Activated CD4-positive, alpha-beta memory T cell treated with anti-CD3 and anti-CD28 coated beads, Interleukin-2, amount 10 ng/mL, durations not matched to agents 7 days and 5 days (primary cell): ENCODE data around the gene POTEC. TPM values are rescaled to one million over a fixed set of nuclear protein-coding genes. Genes with fewer than 3 reads are reported as not detected.
"Not testable (repeated sequence)": the region's sequence is repeated elsewhere in the genome, so short reads cannot be mapped to it uniquely, and the experiment has no call there.

ENCODE experiments used
- CTCF ChIA-PET: fragments of 350-600 bp; sonication (Branson Sonifier 250); formaldehyde crosslinking; loops from one replicate; lab custom pipeline; 2021; ENCODE audit warnings: antibody characterized with exemption, inconsistent platforms; lab: Charles Lee
- POLR2A ChIA-PET: fragments of 350-600 bp; sonication (Branson Sonifier 250); formaldehyde crosslinking; loops from one replicate; lab custom pipeline; 2021; ENCODE audit warnings: antibody characterized with exemption; lab: Charles Lee
- DNase-seq: peaks from one replicate; pipeline ENCODE4 v3.0.0-alpha.2; 2020
- H3K27ac Mint-ChIP-seq: one replicate; pipeline ENCODE4 v1.8.0; 2021; ENCODE audit warnings: mild to moderate bottlenecking, mixed read lengths
- H3K27me3 Mint-ChIP-seq: one replicate; pipeline ENCODE4 v1.8.0; 2021; ENCODE audit warnings: mixed read lengths
- H3K36me3 Mint-ChIP-seq: one replicate; pipeline ENCODE4 v1.8.0; 2021; ENCODE audit warnings: low read depth, mixed read lengths
- H3K4me1 Mint-ChIP-seq: one replicate; pipeline ENCODE4 v1.8.0; 2021; ENCODE audit warnings: mixed read lengths
- H3K4me3 Mint-ChIP-seq: one replicate; pipeline ENCODE4 v1.8.0; 2021; ENCODE audit warnings: mild to moderate bottlenecking, mixed read lengths
- H3K9me3 Mint-ChIP-seq: one replicate; pipeline ENCODE4 v1.8.0; 2021; ENCODE audit warnings: mixed read lengths
- total RNA-seq, 2 experiments: library from RNA; stranded (reverse); gene quantifications; one replicate each; pipeline ENCODE4 v1.2.3, GENCODE V29; 2021

Gene POTEC
- total RNA-seq, result not detected

- CTCF ChIA-PET, H3K4me1 Mint-ChIP-seq, H3K9me3 Mint-ChIP-seq, POLR2A ChIA-PET, H3K27ac Mint-ChIP-seq, H3K4me3 Mint-ChIP-seq, H3K27me3 Mint-ChIP-seq, H3K36me3 Mint-ChIP-seq, DNase-seq: not testable (repeated sequence)
Observed at GRCh38 chr18:14543446-14543964, at the start of gene POTEC. TSS of gene POTEC (minus strand) at chr18:14543600. CDS start at chr18:14543146, 454 bp downstream.

DNA sequence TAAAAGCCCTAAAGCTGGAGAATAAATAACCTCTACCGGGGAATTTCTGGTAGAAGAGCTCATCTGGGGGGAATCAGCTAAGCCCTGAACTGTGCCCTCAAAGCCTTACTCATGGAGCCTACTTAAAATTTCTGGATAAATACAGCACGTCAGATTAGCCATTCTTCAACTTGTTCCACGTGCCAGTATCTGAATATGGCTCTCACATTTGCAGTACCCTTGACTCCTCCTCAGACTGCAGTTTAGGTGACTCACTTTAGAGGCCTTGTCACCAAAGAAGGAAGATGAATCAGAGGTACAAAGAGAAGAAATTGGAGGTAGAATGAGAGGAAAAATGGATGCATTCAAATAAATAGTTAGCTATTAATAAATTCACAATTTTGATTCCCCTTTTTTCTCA, 34.6 kb upstream of the POTEC start:
- ChIA-PET POLR2A (no interaction called here), CTCF (no interaction called here)
- no peak for DNase-seq
- Mint-ChIP-seq H3K27ac (no peak overlapping the region), H3K4me1 (no peaks in the 10 kb centered on the region), H3K4me3 (no peak overlapping the region), H3K9me3 (peaks cover 2% of the 10 kb centered on the region), H3K27me3 (no peaks in the 10 kb centered on the region), H3K36me3 (no peaks in the 10 kb centered on the region)

- H3K36me3 Mint-ChIP-seq, H3K27me3 Mint-ChIP-seq, H3K4me1 Mint-ChIP-seq, H3K27ac Mint-ChIP-seq, H3K4me3 Mint-ChIP-seq, H3K9me3 Mint-ChIP-seq, POLR2A ChIA-PET, DNase-seq, CTCF ChIA-PET: not testable (repeated sequence)
Observed at GRCh38 chr18:14559502-14559901, 16.1 kb upstream of the POTEC start.

- H3K27me3 Mint-ChIP-seq, DNase-seq, H3K27ac Mint-ChIP-seq, H3K4me3 Mint-ChIP-seq, CTCF ChIA-PET, H3K36me3 Mint-ChIP-seq, H3K9me3 Mint-ChIP-seq, H3K4me1 Mint-ChIP-seq, POLR2A ChIA-PET: not testable (repeated sequence)
Observed at GRCh38 chr18:14531659-14532058, 11.7 kb downstream of the POTEC start.

- DNase-seq, H3K36me3 Mint-ChIP-seq, H3K4me3 Mint-ChIP-seq, POLR2A ChIA-PET, H3K27ac Mint-ChIP-seq, CTCF ChIA-PET, H3K27me3 Mint-ChIP-seq, H3K9me3 Mint-ChIP-seq, H3K4me1 Mint-ChIP-seq: not testable (repeated sequence)
Observed at GRCh38 chr18:14510707-14511106, 32.7 kb downstream of the POTEC start.

DNA sequence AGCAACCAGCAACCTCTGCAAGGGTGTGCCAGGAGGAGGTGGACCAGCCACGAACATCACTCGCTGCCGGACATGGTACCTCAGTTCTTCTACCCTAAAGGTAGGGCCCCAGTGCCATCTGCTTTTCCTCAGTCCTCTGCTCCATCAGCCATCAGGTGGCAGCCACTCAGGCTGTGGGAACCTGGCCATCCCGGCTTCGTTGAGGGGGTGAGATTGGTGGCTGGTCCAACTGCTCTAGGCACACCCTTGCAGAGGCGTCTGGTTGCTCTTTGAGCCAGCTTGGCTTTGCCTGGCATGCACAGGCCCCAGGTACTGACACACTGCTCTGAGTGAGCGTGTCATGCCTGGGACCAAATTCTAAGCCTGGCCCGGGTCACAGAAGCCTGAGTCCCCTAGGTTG, 39.7 kb downstream of the POTEC start:
- H3K4me1 Mint-ChIP-seq, H3K36me3 Mint-ChIP-seq, H3K27me3 Mint-ChIP-seq, DNase-seq, H3K9me3 Mint-ChIP-seq, H3K27ac Mint-ChIP-seq, H3K4me3 Mint-ChIP-seq, CTCF ChIA-PET, POLR2A ChIA-PET: not testable (repeated sequence)

GRCh38 chr18:14501894-14502293, 41.5 kb downstream of the POTEC start:
- H3K27me3 Mint-ChIP-seq, H3K4me1 Mint-ChIP-seq, H3K9me3 Mint-ChIP-seq, H3K36me3 Mint-ChIP-seq, H3K4me3 Mint-ChIP-seq, DNase-seq, POLR2A ChIA-PET, H3K27ac Mint-ChIP-seq, CTCF ChIA-PET: not testable (repeated sequence)

GRCh38 chr18:14489256-14490014, 54.0 kb downstream of the POTEC start:
- DNase-seq, H3K27me3 Mint-ChIP-seq, H3K4me1 Mint-ChIP-seq, H3K9me3 Mint-ChIP-seq, H3K4me3 Mint-ChIP-seq, CTCF ChIA-PET, H3K36me3 Mint-ChIP-seq, POLR2A ChIA-PET, H3K27ac Mint-ChIP-seq: not testable (repeated sequence)

DNA sequence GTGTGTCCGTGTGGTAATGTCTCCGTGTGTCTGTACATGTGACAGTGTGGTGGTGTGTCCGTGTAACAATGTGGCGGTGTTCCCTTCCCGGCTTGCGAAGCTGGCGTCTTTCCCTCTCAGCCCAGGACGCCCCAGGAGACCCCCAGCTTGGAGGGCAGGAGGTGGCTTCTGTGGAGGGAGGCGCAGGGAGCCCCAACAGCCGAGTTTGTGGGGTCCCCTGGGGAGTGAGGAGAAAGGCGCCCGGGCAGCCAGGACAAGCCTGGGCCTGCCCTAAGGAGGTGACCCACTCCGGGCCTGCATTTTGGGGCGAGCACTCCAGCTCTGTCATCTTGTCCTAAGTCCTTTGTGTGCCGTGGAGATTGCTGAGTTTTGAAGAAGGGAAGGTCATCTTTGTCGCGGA, 54.6 kb downstream of the POTEC start:
- H3K9me3 Mint-ChIP-seq, H3K27ac Mint-ChIP-seq, H3K4me3 Mint-ChIP-seq, H3K4me1 Mint-ChIP-seq, H3K36me3 Mint-ChIP-seq, POLR2A ChIA-PET, CTCF ChIA-PET, DNase-seq, H3K27me3 Mint-ChIP-seq: not testable (repeated sequence)

GRCh38 chr18:14486926-14487580, 56.3 kb downstream of the POTEC start:
- DNase-seq, H3K4me1 Mint-ChIP-seq, CTCF ChIA-PET, H3K36me3 Mint-ChIP-seq, H3K4me3 Mint-ChIP-seq, H3K27ac Mint-ChIP-seq, H3K9me3 Mint-ChIP-seq, H3K27me3 Mint-ChIP-seq, POLR2A ChIA-PET: not testable (repeated sequence)

DNA sequence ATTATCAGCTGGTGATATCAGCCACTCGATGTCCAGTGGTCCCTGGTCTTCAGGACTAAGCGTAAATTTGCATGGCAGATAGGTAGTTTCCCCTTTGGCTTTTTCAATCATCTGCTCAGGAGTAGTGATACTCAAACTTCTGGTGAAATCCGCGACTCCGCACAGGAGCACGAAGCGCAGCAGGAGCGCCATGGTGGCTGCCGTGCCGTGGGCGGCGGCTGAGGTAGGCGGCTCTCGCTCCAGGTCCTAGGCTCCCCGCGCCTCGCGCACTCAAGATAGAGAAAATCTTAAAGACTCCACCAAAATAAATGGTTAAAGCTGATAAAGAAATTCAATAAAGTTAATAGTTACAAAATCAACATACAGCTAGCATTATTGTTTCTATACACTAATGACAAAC, 64.3 kb downstream of the POTEC start:
- H3K9me3 Mint-ChIP-seq, CTCF ChIA-PET, POLR2A ChIA-PET, H3K4me3 Mint-ChIP-seq, H3K4me1 Mint-ChIP-seq, DNase-seq, H3K36me3 Mint-ChIP-seq, H3K27ac Mint-ChIP-seq, H3K27me3 Mint-ChIP-seq: not testable (repeated sequence)

- H3K27me3 Mint-ChIP-seq, H3K27ac Mint-ChIP-seq, H3K4me1 Mint-ChIP-seq, DNase-seq, H3K4me3 Mint-ChIP-seq, CTCF ChIA-PET, H3K36me3 Mint-ChIP-seq, H3K9me3 Mint-ChIP-seq, POLR2A ChIA-PET: not testable (repeated sequence)
Observed at GRCh38 chr18:14475520-14475919, 67.9 kb downstream of the POTEC start.

- CTCF ChIA-PET, H3K4me3 Mint-ChIP-seq, POLR2A ChIA-PET: not testable (repeated sequence)
Observed at GRCh38 chr18:14474752-14475151, 68.6 kb downstream of the POTEC start.

More at GRCh38 chr18:14474752-14475151, 68.6 kb downstream of the POTEC start:
- H3K27ac Mint-ChIP-seq, DNase-seq, H3K27me3 Mint-ChIP-seq, H3K4me1 Mint-ChIP-seq, H3K9me3 Mint-ChIP-seq, H3K36me3 Mint-ChIP-seq: not testable (repeated sequence)
